ENCODE data around the gene KHDC4.
"Not testable (repeated sequence)": the region's sequence is repeated elsewhere in the genome, so short reads cannot be mapped to it uniquely, and the experiment has no call there.

The KHDC4 gene

GRCh38 chr1:155940993-155941844 lies 7.0 kb upstream of the KHDC4 start, which contains the start of gene RXFP4:
Gene RXFP4, plus strand, starts transcription at chr1:155941638. Its CDS starts 72 bp downstream, at chr1:155941710.
- DNase-seq (ENCODE audit: low spot score), result no peak

DNA sequence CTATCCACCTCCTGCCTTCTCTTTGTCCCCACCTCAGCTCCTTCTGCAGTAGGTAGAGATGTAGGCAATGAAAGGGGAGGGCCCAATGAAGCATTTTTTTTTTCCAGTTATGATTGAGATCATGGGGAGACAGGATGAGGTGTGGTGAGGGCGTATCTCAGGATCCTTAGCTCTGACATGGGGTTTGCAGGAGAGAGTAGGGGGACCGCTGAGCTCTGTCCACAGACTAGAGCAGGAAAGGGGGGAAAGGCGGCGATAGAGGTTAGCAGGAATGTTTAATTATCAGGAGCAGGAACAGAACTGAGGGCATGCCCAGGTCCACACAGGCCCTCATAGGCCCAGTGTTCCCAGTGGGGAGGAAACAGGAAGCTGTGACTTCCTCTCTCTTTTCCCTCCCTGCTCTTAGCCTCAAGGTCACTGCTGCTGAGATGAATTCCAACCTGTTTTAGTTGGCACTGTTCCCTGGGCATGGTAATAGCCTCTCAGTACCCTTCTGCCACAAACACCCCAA lies 6.3 kb upstream of the KHDC4 start:
- DNase-seq (ENCODE audit: low spot score), result no peak

GRCh38 chr1:155938220-155938627 lies 4.0 kb upstream of the KHDC4 start:
- DNase-seq (ENCODE audit: low spot score), result peak; percentile 59

DNA sequence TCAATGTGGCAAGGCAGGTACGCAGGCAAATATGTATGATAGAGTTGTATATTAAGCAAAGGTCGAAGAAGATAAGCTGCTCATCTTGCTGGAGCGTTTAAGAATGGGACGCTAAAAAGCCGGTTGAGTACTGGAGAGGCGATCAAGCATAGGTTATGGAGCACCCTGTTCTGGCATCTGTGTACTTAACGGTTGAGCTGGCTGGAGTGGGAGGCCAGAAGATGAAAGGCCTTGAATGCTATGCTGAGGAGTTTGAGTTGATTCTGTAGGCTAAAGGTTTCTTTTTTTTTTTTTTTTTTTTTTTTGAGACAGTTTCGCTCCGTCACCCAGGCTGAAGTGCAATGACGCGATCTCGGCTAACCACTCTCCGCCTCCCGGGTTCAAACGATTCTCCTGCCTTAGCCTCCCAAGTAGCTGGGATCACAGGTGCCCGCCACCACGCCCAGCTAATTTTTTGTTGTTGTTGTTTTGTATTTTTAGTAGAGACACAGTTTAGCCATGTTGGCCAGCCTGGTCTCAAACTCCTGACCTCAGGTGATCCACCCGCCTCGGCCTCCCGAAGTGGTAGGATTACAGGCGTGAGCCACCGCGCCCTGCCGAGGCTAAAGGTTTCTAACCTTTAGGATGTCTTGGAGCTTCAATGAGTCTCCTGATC lies 850 bp upstream of the KHDC4 start:
- no peak for DNase-seq (ENCODE audit: low spot score)

GRCh38 chr1:155933591-155934096 lies 569 bp downstream of the KHDC4 start:
- no peak for DNase-seq (ENCODE audit: low spot score)

DNA sequence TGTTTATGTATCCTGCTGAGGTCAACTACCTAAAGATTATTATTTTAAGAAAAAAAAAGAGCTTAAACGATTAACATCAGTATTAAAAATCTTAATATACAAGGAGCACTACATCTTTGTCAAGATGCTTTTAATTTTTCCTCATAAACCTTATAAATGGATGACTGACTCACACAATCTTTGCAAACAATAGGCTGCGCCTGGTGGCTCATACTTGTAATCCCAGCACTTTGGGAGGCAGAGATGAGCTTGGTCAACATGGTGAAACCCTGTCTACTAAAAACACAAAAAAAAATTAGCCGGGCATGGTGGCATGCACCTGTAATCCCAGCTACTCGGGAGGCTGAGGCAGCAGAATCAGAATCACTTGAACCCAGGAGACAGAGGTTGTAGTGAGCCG lies 1.7 kb downstream of the KHDC4 start:
- no peak for DNase-seq (ENCODE audit: low spot score)

DNA sequence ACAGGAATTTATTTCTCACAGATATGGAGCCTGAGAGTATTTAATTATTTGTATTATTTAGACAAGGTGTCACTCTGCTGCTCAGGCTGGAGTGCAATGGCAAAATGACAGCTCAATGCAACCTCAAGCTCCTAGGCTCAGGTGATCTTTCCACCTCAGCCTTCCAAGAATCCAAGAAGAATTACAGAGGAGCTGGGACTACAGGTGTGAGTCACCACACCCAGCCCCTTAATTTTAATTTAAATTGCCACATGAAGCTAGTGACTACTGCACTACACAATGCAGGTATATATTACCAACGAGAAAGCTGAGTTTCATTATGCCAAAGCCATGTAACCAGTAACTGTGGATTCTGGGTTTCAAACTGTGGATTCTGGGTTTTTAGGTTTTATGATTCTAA lies 2.1 kb downstream of the KHDC4 start:
- no peak for DNase-seq (ENCODE audit: low spot score)

- no peak for DNase-seq (ENCODE audit: low spot score)
These were observed 2.7 kb downstream of the KHDC4 start for GRCh38 chr1:155931332-155932038.

- DNase-seq (ENCODE audit: low spot score), result not testable (repeated sequence)
These were observed 3.5 kb downstream of the KHDC4 start for GRCh38 chr1:155930725-155931124.

DNA sequence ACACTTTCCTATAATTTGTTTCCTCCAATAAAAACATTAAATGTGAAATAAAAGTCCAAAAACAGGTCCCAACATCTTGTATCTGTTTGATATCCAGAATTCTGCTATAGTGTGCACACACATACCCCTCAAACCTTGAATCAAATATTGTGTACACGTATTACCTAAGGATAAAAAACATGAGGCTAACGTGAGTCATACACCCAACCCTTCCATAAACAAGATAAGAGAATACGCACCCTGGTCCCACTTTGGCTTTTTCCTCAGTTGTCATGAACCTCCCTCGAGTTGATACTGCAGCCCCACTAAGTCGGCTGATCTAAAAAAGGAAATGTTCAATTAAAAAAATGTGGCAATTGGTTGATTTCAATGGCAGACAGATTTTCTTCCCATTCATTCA lies 5.2 kb downstream of the KHDC4 start:
- no peak for DNase-seq (ENCODE audit: low spot score)

- no peak for DNase-seq (ENCODE audit: low spot score)
These were observed 8.7 kb downstream of the KHDC4 start for GRCh38 chr1:155925506-155925905.

DNA sequence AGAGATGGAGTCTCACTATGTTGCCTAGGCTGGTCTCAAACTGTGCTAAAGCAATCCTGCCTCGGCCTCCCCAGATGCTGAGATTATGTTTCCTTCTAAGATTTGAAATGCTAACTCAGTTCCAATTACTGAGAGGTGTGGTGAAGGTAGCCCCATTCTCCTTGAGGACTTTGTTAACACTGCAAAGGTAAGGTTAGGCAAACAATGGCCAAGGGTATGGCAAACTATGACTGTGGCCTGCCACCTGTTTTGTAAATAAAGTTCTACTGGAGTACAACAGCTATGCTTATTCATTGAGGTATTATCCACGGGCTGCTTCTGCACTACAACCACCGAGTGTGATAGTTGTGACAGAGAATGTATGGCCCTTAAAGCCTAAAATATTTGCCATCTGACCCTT lies 13.5 kb downstream of the KHDC4 start:
- DNase-seq (ENCODE audit: low spot score), result no peak

DNA sequence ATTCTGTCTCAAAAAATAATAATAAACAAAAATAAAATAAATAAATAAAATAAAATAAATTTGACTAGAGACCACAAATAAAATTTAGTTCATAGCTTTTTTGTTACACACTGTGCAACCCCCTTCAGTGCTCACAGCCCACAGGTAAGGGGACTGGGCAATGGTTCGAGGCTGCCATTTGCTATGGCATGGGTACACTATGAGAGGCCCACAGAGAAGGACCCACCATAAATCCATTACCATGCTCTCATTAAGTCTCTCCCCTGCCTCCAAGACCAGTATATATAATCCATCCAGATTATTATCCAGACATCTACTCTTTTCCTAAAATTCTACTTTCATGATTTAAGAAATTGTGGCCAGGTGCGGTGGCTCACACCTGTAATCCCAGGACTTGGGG lies 14.4 kb downstream of the KHDC4 start:
- no peak for DNase-seq (ENCODE audit: low spot score)

DNA sequence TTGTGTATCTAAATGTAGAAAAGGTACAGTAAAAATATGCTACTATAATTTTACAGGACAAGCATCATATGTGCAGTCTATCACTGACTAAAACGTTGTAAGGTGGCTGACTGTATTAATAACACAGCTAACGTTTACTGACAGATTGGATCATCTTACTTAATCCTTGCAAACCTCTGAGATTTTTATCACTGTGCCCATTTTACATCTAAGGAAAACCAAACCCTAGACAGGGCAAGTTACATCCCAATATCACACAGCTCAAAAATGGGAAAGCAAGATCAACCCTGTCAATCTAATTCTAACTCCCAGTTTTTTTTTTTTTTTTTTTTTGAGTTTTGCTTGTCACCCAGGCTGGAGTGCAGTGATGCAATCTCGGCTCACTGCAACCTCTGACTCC lies 15.6 kb downstream of the KHDC4 start:
- no peak for DNase-seq (ENCODE audit: low spot score)

GRCh38 chr1:155913969-155914757 lies 20.1 kb downstream of the KHDC4 start:
- no peak for DNase-seq (ENCODE audit: low spot score)

- DNase-seq (ENCODE audit: low spot score), result no peak
These were observed 22.1 kb downstream of the KHDC4 start for GRCh38 chr1:155912056-155912536.

DNA sequence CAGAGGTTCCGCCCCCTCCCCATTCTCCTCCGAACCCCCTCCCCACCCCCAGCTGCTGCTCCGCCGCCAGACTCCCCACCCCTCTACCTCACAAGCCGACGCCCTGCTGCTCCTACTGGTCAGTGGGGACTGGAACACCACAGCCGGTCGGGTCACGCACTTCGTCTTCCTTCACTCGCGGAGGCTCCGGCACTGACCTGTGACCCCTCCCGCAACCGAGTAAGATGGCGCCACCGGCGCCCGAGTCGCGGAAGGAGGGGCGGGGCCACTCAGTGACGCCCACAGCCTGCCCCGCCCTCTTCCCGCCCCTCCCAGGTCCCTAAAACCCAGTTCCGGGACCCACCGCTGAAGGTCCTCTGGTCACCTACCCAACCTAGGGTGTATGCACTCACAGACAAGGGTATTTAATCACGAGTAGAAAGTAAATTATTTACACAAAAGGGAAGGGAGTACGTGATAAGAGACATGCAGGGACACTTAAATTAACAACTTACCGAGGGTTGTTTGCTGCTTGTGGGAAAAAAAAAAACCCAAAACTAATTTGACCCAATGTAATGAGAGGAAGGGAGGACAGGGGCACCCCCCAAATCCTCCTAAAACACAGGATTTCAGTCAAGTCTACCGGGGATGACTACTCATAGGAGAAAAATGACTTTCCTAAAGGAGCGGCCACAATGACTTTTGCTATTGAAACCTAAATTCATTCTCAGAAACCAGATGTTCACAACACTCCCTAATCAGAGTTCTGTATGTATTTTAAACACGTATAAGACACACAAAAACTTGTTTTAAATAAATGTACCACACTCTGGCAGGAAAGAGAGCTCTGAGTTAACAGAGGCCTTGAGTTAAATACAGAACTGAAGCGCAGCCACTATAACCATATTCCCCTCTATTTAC lies 22.8 kb downstream of the KHDC4 start, which contains the start of gene RIT1:
Gene RIT1 (minus strand): TSS at position 194 of the 900 bp plus-strand sequence. CDS start 588 bp downstream, outside the sequence.
- peak; percentile 81 for DNase-seq (ENCODE audit: low spot score)

DNA sequence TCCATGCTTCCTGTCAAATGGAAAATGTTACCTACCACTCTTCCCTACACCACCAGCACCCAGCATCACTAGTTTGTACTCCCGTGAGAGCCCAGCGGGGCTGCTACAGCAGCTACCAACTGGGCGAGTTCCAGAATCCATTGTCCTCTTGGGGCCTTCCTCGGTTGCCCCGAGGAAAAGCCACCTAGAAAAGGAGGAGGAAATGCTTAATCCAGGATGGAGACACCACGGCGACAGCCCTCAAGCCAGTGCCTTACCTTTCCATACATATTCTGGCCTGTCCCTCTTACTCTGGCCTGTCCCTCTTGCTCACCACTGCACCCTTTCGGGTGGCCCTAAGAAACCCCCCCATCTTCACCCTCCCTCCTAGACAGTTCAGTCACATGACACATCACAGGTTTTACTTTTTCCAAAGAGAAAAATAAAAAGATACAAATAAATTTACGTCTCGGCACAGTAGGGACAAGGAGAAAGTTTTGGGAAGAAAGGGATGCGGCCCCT lies 23.5 kb downstream of the KHDC4 start:
- DNase-seq (ENCODE audit: low spot score), result no peak

GRCh38 chr1:155909894-155910293 lies 24.3 kb downstream of the KHDC4 start:
- peak; percentile 31 for DNase-seq (ENCODE audit: low spot score)

DNA sequence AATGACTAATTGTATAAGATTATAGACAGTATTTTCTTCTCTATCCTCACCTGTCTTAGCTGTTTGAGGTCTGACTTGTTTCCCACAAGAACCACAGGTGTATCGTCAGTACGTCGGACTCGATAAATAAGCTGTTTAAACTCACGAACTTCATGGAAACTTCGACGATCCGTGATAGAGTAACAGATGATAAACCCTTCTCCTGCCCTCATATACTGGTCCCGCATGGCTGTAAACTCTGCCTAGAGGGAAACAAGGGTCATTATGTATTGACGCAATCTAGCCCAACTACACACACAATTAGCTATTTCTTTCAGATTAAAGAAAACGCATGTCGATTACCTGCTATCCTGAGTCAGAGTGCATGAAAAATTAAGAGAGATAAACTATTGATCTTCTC lies 30.0 kb downstream of the KHDC4 start:
- no peak for DNase-seq (ENCODE audit: low spot score)
